NCI-H345 treated with DMSO at 0.1 percent for 48 hours (cell line): Measurements from ENCODE around the gene NTRK3.

ENCODE experiments used
- DNase-seq: peaks from one replicate; lab custom pipeline; 2025; ENCODE audit not compliant: unreplicated experiment; lab: John Stamatoyannopoulos, UW

NTRK3 gene

GRCh38 chr15:87949575-87950223 is 306.8 kb downstream of the NTRK3 start:
- no peak for DNase-seq

GRCh38 chr15:87949151-87949574 is 307.4 kb downstream of the NTRK3 start:
- no peak for DNase-seq

DNA sequence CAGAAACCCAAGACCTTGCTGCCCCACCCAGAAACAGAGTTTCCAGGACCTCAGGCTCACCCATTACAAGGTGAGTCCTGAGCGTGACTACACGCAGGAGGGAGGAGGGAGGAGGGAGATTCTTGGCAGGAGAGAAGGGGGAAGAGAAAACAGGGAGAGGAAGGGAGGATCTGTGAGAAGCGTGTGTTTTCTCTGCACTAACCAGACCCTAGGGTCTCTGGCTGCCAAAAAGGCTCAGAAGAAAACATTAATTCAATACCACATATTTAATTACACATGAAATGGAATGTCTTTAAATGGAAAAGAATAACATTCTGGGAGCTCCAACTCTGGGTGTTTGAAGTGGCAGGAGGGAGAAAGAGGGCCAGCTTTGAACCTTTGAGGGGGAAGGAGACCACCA is 309.0 kb downstream of the NTRK3 start:
- DNase-seq: no peak

DNA sequence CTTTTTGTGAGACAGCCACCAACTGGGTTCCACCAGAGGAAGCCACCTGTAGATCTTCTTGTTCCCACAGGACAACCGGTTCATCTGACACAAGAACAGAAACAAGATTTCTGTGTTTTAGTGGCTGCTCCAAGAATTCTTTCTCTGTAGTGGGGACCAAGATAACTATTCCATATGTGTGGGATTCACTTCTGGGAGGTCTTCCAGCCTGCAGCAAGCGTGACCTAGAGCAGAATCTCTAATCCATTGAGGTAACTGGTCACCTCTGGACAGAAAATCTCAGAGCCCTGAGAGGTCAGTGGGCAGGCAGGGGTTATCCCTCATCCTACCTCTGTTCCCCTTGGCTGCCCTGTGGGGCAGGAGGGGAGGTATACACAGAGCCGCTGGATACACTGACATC is 311.3 kb downstream of the NTRK3 start:
- no peak for DNase-seq

DNA sequence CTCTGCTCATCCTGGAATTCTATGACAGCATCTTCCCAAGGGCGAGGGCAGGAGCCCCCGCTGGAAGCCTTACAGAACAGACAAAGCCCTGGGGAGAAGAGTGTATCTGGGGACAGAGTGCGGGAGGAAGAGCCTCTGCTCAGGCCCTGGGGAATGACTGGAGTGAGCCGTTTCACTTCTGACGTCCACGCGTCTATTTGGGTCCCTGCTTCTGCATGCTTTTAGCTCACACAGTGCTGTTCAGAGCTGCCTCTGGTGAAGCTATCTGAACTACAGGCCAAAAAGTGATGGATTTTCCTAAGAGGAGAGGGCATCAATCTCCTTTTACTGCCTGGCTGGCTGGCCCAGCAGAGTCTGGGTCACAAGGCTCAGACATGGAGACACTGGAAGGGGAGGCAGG is 311.8 kb downstream of the NTRK3 start:
- DNase-seq: no peak

DNA sequence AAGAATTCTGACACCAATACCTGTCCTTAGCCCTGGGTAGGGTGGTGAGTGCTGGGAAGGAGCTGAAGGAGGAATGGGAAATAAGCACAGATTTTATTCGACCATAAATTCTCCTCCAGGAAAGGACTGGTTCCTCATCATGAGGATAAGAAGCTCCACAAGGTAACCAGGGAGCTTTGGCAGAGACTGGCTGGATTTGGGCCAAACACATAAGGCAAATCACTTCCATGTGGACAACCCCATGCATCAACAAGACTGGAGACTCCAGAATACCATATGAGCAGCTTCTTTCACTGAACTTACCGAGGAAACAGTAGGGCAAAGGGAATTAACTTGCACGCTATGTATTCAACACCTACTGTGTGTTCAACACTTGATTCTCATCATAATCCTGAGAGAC is 312.5 kb downstream of the NTRK3 start:
- DNase-seq: no peak

DNA sequence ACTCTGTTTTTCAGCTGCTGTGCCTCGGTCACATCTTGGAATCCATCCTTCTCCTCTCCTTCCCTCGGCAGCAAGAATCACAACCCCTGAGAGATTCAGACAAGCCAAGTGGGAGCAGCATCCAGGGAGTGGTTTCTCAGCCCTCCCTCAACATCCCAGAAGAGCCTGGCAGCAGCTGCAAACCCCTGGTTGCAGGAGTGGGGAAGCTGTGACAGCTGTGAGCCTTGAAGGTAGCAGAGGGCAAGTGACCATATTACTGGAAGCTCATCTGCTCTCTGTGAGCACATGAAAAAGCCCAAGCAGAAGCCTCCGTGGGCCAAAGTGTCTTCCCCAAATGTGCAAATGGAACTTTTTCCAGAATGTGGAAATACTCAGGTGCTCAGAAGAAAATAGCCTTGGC is 312.9 kb downstream of the NTRK3 start:
- DNase-seq: no peak

- no peak for DNase-seq
Measured at GRCh38 chr15:87942316-87942715, 314.2 kb downstream of the NTRK3 start.

DNA sequence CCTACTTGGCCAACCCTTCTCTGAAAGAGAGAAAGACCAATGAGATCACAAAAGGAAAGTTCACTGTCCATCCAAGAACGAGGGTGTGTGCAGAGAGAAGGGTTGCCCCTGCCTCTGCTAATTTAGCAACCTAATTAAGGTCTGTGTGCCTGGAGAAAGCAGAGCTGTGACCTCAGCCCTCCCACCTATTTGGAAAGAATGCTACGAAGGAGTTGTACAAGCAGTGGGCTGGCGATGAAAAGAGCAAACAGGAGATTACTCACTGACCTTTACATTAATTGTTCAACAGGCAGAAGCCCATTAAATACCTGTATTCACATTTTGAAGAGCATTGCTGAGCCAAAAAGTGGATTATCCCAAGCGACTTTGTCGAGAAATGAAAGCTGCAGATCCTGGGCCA is 314.9 kb downstream of the NTRK3 start:
- no peak for DNase-seq

GRCh38 chr15:87940768-87941167 is 315.8 kb downstream of the NTRK3 start:
- DNase-seq: no peak

DNA sequence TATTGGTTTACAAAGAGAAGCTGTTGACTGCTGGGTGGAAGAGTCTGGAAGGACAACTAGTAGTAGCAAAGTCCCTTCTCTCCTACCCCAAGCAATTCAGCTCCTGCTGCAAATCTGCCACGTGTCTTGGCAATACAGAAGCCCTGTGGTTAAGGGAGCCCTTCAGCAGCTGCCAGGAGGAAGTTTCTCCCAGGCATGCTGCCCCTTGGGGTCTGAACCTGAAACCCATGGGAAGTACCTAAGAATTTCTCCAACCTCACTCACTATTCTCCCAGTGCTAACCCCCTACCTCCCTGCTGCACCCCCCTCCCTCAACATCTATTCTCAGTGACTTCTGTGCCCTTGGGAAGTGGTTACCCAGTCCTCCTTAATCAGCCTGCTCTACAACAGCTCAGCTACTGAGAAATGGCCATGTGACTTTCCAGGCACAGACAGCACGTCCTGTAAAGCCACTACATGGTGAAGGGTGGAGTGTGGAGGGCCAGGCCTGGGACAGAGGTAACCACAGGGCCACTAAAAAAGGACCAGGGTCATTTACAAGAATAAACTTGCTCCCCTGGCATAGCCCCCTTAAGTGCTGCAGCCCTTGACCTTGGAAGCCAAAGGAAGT is 316.6 kb downstream of the NTRK3 start:
- DNase-seq: no peak

DNA sequence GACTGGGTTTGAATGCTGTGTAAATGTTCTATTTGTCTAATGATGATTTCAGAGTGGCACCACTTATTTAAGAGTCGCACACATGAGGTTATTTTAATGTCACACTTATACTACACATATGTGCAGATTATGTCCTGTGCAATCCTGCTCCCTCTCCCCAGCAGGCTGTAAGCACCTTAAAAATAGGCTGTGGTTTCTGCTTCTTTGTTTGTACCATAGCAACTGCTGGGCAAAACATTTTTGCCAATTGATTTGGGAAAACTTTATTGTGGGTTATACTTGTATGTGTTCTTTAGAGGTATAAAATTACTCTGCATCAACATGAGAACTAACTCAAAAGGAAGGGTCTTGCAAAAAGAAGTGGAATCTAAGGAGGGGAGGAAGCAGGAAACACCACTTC is 318.5 kb downstream of the NTRK3 start:
- DNase-seq: no peak

- no peak for DNase-seq
Measured at GRCh38 chr15:87935583-87935982, 321.0 kb downstream of the NTRK3 start.

- DNase-seq: no peak
Measured at GRCh38 chr15:87931584-87931983, 325.0 kb downstream of the NTRK3 start.

- DNase-seq: no peak
Measured at GRCh38 chr15:87930457-87930856, 326.1 kb downstream of the NTRK3 start.

DNA sequence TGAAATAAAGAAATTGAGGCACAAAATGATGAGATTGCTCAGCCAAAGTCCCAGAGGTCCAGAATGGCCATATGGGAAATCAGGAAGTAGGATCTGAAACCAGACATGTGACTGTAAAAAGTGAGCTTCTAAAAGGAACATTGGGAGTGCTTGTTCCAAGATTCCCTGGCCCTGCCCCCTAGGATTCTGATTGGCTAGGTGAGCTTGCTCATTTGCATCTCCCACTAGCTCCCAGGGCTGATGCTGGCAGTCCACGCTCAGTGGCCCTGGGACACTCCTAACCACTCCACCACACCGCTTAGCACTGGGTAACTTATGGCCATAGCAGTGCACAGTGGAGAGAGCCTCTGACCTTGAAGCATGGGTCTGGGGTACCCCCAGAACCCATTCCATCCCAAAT is 326.7 kb downstream of the NTRK3 start:
- DNase-seq: no peak

DNA sequence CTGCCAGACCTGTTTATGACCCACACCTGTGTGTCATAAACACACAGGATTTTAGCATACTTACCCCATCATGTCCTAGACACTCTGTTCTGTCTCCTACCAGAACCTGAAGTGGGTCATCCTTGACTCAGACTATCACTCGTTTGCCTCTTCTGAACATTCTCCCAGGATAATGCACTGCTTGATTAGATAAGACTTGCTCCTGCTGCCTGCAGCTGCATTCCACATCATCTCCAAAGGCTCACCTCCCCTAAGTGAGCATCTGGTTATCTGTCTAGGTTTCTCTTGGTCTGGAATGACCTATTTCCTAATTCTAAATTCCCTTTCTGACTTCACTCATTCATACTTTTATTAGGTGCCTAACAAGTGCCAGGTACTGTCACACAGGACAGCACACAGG is 332.1 kb downstream of the NTRK3 start:
- DNase-seq: no peak

GRCh38 chr15:87919064-87919463 is 337.5 kb downstream of the NTRK3 start:
- DNase-seq: no peak

DNA sequence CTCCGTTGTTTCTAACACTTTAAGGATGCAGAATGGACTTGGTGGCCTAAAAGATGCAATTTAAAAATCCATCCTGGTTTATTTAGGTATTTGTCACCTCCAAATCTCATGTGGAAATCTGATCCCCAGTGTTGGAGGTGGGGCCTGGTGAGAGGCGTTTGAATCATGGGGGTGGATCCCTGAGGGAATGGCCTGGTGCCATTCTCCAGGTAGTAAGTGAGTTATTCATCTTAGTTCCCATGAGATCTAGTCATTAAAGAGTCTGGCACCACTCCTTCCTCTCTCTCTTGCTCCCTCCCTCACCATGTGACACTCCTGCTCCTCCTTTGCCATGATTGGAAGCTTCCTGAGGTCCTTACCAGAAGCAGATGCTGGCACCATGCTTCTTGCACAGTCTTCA is 339.1 kb downstream of the NTRK3 start:
- no peak for DNase-seq

GRCh38 chr15:87916208-87916607 is 340.3 kb downstream of the NTRK3 start:
- no peak for DNase-seq

DNA sequence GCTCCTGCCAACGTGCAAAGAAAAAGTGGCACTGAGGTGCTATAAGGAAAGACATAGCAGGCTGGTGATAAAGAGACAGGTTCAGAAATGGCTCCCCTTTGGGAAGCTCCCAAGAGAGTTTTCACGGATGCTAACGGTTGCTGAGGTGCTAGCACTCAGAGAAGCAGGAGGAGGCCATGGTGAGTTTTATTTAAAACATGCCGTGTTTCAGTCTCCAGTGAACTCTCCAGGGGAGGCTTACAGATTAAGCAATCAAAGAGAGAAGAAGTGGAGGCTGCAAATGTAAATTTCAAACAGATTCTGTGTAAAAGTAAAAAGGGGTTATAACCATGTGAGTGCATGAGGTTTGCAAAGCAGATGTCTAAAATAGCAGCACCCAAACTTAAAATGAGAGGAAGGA is 346.2 kb downstream of the NTRK3 start:
- no peak for DNase-seq

- DNase-seq: no peak
Measured at GRCh38 chr15:87907676-87908446, 348.7 kb downstream of the NTRK3 start.
